Smooth muscle cell of the brain vasculature (primary cell): ENCODE data around the gene QRICH1.
A peak's percentile ranks its signal among the peaks of the same experiment; 100 is the strongest.

Experiments used
- DNase-seq: peaks from one replicate; pipeline ENCODE4 v3.0.0-alpha.2; 2012; ENCODE audit warnings: low read depth, low spot score

QRICH1 gene

GRCh38 chr3:49120096-49120437 is 26.2 kb upstream of the QRICH1 start:
- no peak for DNase-seq

- DNase-seq = no peak
Measured at GRCh38 chr3:49119439-49119838, 25.6 kb upstream of the QRICH1 start.

- DNase-seq = no peak
Measured at GRCh38 chr3:49119036-49119435, 25.2 kb upstream of the QRICH1 start.

- DNase-seq = no peak
Measured at GRCh38 chr3:49112262-49112661, 18.4 kb upstream of the QRICH1 start.

GRCh38 chr3:49111347-49111746 is 17.5 kb upstream of the QRICH1 start:
- DNase-seq = no peak

- DNase-seq = no peak
Measured at GRCh38 chr3:49110780-49111179, 16.9 kb upstream of the QRICH1 start.

GRCh38 chr3:49108346-49108745 is 14.5 kb upstream of the QRICH1 start:
- DNase-seq = no peak

GRCh38 chr3:49104427-49105291 is 10.8 kb upstream of the QRICH1 start, which contains the start of gene QARS1:
Gene QARS1 (minus strand): TSS chr3:49104757. CDS start chr3:49104733, 24 bp downstream.
- DNase-seq = peak; percentile 76

- no peak for DNase-seq
Measured at GRCh38 chr3:49104052-49104426, 10.2 kb upstream of the QRICH1 start.

GRCh38 chr3:49100046-49100615 is 6.3 kb upstream of the QRICH1 start:
- no peak for DNase-seq

GRCh38 chr3:49098910-49099630 is 5.2 kb upstream of the QRICH1 start:
- no peak for DNase-seq

GRCh38 chr3:49098429-49098828 is 4.6 kb upstream of the QRICH1 start:
- no peak for DNase-seq

GRCh38 chr3:49092938-49093852 is 676 bp downstream of the QRICH1 start:
- DNase-seq = peak; percentile 49

GRCh38 chr3:49081429-49081828 is 12.4 kb downstream of the QRICH1 start:
- DNase-seq = no peak

- DNase-seq = no peak
Measured at GRCh38 chr3:49079270-49079669, 14.6 kb downstream of the QRICH1 start.

- DNase-seq = no peak
Measured at GRCh38 chr3:49076646-49077045, 17.2 kb downstream of the QRICH1 start.

- no peak for DNase-seq
Measured at GRCh38 chr3:49076116-49076515, 17.8 kb downstream of the QRICH1 start.

GRCh38 chr3:49058011-49058410 is 35.9 kb downstream of the QRICH1 start:
- no peak for DNase-seq

GRCh38 chr3:49057268-49057667 is 36.6 kb downstream of the QRICH1 start:
- DNase-seq = no peak

GRCh38 chr3:49054344-49054862 is 39.5 kb downstream of the QRICH1 start:
- DNase-seq = no peak

- no peak for DNase-seq
Measured at GRCh38 chr3:49053543-49053942, 40.3 kb downstream of the QRICH1 start.
